HepG2 (cell line): ENCODE measurements around the gene SLC29A2. TPM values are rescaled to one million over a fixed set of nuclear protein-coding genes. Genes with fewer than 3 reads are reported as not detected.

Source experiments
- ATAC-seq: fragments of 200-7000 bp; cut with Tn5 transposase; 3 replicates; pipeline ENCODE4 v1.9.1; 2020; ENCODE audit warnings: mild to moderate bottlenecking, moderate library complexity
- BruUV-seq: library from RNA; stranded (reverse); fragments of 400-500 nt; replicated peaks from 2 replicates; lab custom pipeline; 2021; lab: Mats Ljungman, UMichigan
- CTCF ChIA-PET: fragments of 300-600 bp; formaldehyde crosslinking; extraction: SDS; loops from one replicate; lab custom pipeline; 2021; ENCODE audit warnings: low total read pairs, inconsistent platforms, low intra/inter-chr PET ratio; lab: Yijun Ruan, JAX
- POLR2A ChIA-PET: fragments of 350-600 bp; sonication (Branson Sonifier 250); formaldehyde crosslinking; loops from one replicate; lab custom pipeline; 2020; ENCODE audit warnings: antibody characterized with exemption, inconsistent platforms; lab: Yijun Ruan, JAX
- DNase-seq: peaks from one replicate; pipeline ENCODE4 v3.0.0-alpha.2; 2015; ENCODE audit warnings: low spot score
- FAIRE-seq: peaks from 3 replicates; lab custom pipeline; 2011; peaks lifted over from hg19 to GRCh38; lab: Jason Lieb, UNC
- H2AFZ ChIP-seq: one replicate; pipeline ENCODE4 v1.6.1; 2011; ENCODE audit warnings: low read length, inconsistent platforms
- H3K27ac ChIP-seq: fragments of 300-600 bp; 3 replicates; pipeline ENCODE4 v1.8.0; 2011; ENCODE audit warnings: mixed run types, mild to moderate bottlenecking, mixed read lengths, low read length, inconsistent platforms; ENCODE audit not compliant: insufficient read depth; ENCODE audit errors: extremely low read length
- H3K27me3 ChIP-seq, 2 experiments: fragments of 200-600 bp in 1 of 2; 2 replicates in 1 of 2; 3 replicates in 1 of 2; pipeline versions ENCODE4 v1.6.0 to v1.8.0; 2011; ENCODE audit warnings: low read length in 2 of 2, mild to moderate bottlenecking in 2 of 2, moderate library complexity in 2 of 2, inconsistent platforms in 1 of 2; ENCODE audit not compliant: insufficient read depth in 2 of 2, control insufficient read depth in 1 of 2
- H3K36me3 ChIP-seq, 2 experiments: fragments of 200-600 bp in 1 of 2; replicated peaks in 1 of 2; 2 replicates in 1 of 2; 3 replicates in 1 of 2; pipeline versions ENCODE4 v1.5.1 to v1.8.0; 2011; ENCODE audit warnings: low read length in 2 of 2, inconsistent platforms in 1 of 2; ENCODE audit not compliant: insufficient read depth in 2 of 2, control insufficient read depth in 1 of 2
- H3K4me1 ChIP-seq: 2 replicates; pipeline ENCODE4 v1.5.1; 2012; ENCODE audit warnings: low read length, inconsistent platforms; ENCODE audit not compliant: insufficient read depth
- H3K4me2 ChIP-seq: 2 replicates; pipeline ENCODE4 v1.6.0; 2011; ENCODE audit warnings: low read depth, low read length, inconsistent platforms
- H3K4me3 ChIP-seq, 3 experiments: fragments of 200-600 bp in 1 of 3; sonication (generic), shearing (Covaris generic) in 1 of 3; replicated peaks in 1 of 3; 2 replicates each; pipeline ENCODE4 v1.5.1; 2011 to 2016; ENCODE audit warnings: low read length in 3 of 3, inconsistent platforms in 2 of 3, low read depth in 2 of 3, mild to moderate bottlenecking in 2 of 3, control low read depth in 1 of 3, mixed read lengths in 1 of 3; ENCODE audit not compliant: insufficient read depth in 1 of 3
- H3K79me2 ChIP-seq: one replicate; pipeline ENCODE4 v1.6.1; 2011; ENCODE audit warnings: low read length, inconsistent platforms; ENCODE audit not compliant: insufficient read depth
- H3K9ac ChIP-seq: 2 replicates; pipeline ENCODE4 v1.6.0; 2011; ENCODE audit warnings: mild to moderate bottlenecking, low read depth, low read length, inconsistent platforms; ENCODE audit not compliant: insufficient read depth
- H3K9me3 ChIP-seq: 2 replicates; pipeline ENCODE4 v1.5.1; 2012; ENCODE audit warnings: mild to moderate bottlenecking, low read length
- H4K20me1 ChIP-seq: 2 replicates; pipeline ENCODE4 v1.6.0; 2011; ENCODE audit warnings: inconsistent platforms, mild to moderate bottlenecking, low read length, moderate library complexity; ENCODE audit not compliant: insufficient read depth
- CCDC6 ChIP-seq: sonication (generic); formaldehyde crosslinking; IDR thresholded peaks from 2 replicates; pipeline ENCODE4 v1.8.1; 2022; ENCODE audit warnings: mild to moderate bottlenecking, missing genetic modification reagents, moderate library complexity
- CHD4 ChIP-seq: fragments of 200-600 bp; sonication (generic); IDR thresholded peaks from 2 replicates; pipeline ENCODE4 v1.7.0; 2017; ENCODE audit warnings: mild to moderate bottlenecking, low read length, borderline replicate concordance
- HDAC1 ChIP-seq: sonication (generic); formaldehyde crosslinking; IDR thresholded peaks from 2 replicates; pipeline ENCODE4 v1.5.1; 2020; ENCODE audit warnings: mild to moderate bottlenecking, missing genetic modification reagents
- HNRNPLL ChIP-seq: fragments of 200-400 bp; formaldehyde crosslinking; IDR thresholded peaks from 2 replicates; pipeline ENCODE4 v1.6.1; 2017; ENCODE audit warnings: mild to moderate bottlenecking, low read depth, low read length; ENCODE audit not compliant: poor library complexity, severe bottlenecking
- KAT7 ChIP-seq: IDR thresholded peaks from 2 replicates; pipeline ENCODE4 v1.6.1; 2018; ENCODE audit warnings: borderline replicate concordance, missing compliant biosample characterization
- MIXL1 ChIP-seq: IDR thresholded peaks from 2 replicates; pipeline ENCODE4 v1.6.1; 2016
- MXD3 ChIP-seq: IDR thresholded peaks from 2 replicates; pipeline ENCODE4 v1.6.1; 2016; ENCODE audit warnings: mild to moderate bottlenecking, missing biosample characterization, missing genetic modification reagents
- PATZ1 ChIP-seq: sonication (generic); formaldehyde crosslinking; IDR thresholded peaks from 2 replicates; pipeline ENCODE4 v1.4.0; 2020; ENCODE audit warnings: missing genetic modification reagents
- PLSCR1 ChIP-seq: sonication (generic); formaldehyde crosslinking; IDR thresholded peaks from 2 replicates; pipeline ENCODE4 v1.5.0; 2020; ENCODE audit warnings: missing genetic modification reagents, mild to moderate bottlenecking, borderline replicate concordance
- RARA ChIP-seq: IDR thresholded peaks from 2 replicates; pipeline ENCODE4 v1.6.1; 2016; ENCODE audit warnings: missing genetic modification reagents, missing compliant biosample characterization
- RCOR2 ChIP-seq: IDR thresholded peaks from 2 replicates; pipeline ENCODE4 v1.6.1; 2016; ENCODE audit warnings: missing biosample characterization, missing genetic modification reagents
- SAP130 ChIP-seq: IDR thresholded peaks from 2 replicates; pipeline ENCODE4 v1.6.1; 2016; ENCODE audit warnings: low read depth
- ZSCAN31 ChIP-seq: sonication (generic); formaldehyde crosslinking; IDR thresholded peaks from 2 replicates; pipeline ENCODE4 v1.5.0; 2020; ENCODE audit warnings: low read depth, mild to moderate bottlenecking, missing genetic modification reagents
- WGBS: methylation state at CpG from one replicate; pipeline ENCODE4 v1.1.6; 2017; ENCODE audit warnings: low lambda C conversion rate; 5-methylcytosine and 5-hydroxymethylcytosine counted together
- in situ Hi-C: cut with HindIII; loops from 2 replicates; pipeline ENCODE4 v1.10.0; 2017; ENCODE audit warnings: low pct_unique_long_range_greater_than_20kb; ENCODE audit not compliant: extremely low pct_ligation_motif_present
- intact Hi-C: fragments of 100-400 bp; cut with micrococcal nuclease; formaldehyde crosslinking; loops from one replicate; pipeline ENCODE4 v1.10.0; 2022; ENCODE audit not compliant: unreplicated experiment
- polyA plus RNA-seq, 8 experiments: library from polyadenylated mRNA; depleted of rRNA in 3 of 8; stranded (reverse) in 7 of 8; unstranded in 1 of 8; fragments of >200 nt; fragmentation: Illumina TruSeq in 4 of 8; extraction: Trizol in 4 of 8; gene quantifications; 2 replicates each; pipeline versions ENCODE4 v1.2.1 to v1.2.3, GENCODE V29; 2011 to 2016; ENCODE audit warnings: low read depth in 4 of 8, missing spikeins in 1 of 8, mixed read lengths in 1 of 8; ENCODE audit not compliant: insufficient read depth in 1 of 8
- total RNA-seq, 5 experiments: library from RNA; depleted of rRNA; stranded (reverse); fragments of >200 nt; fragmentation: Illumina TruSeq; extraction: Trizol; gene quantifications; 2 replicates each; pipeline ENCODE4 v1.2.3, GENCODE V29; 2016; ENCODE audit warnings: low read depth in 1 of 5
- TF ChIP-seq, protein P1 (sequence below): IDR thresholded peaks from 2 replicates; pipeline ENCODE4 v1.6.1; 2016; ENCODE audit warnings: control low read depth
- TF ChIP-seq, protein P2 (sequence below), 2 experiments: sonication (generic) in 1 of 2; formaldehyde crosslinking in 1 of 2; IDR thresholded peaks; 2 replicates each; pipeline versions ENCODE4 v1.5.1 to v1.6.1; 2011 to 2020; ENCODE audit warnings: borderline replicate concordance in 1 of 2, low read depth in 1 of 2, low read length in 1 of 2, mild to moderate bottlenecking in 1 of 2, missing genetic modification reagents in 1 of 2, moderate library complexity in 1 of 2

SLC29A2 gene
- total and polyA plus RNA-seq, 2 of the 13 experiments (the other 11 are each of a cell fraction or from before 2014, with no cell fraction given), result 0.63 to 0.66 TPM

GRCh38 chr11:66336234-66337102, 35.1 kb downstream of the SLC29A2 start, which contains the start of gene RIN1:
Gene RIN1, minus strand, starts transcription at chr11:66336434. Its CDS starts 32 bp downstream, at chr11:66336402.
- Histone ChIP-seq H3K79me2 (no peaks in the 10 kb centered on the region), H3K27ac (peak within 1 kb of the TSS; percentile 63), H3K4me3 (peak within 1 kb of the TSS; percentile 64 to 79 (median 70)), H3K9me3 (no peaks in the 10 kb centered on the region), H4K20me1 (no peaks in the 10 kb centered on the region), H3K9ac (peak within 1 kb of the TSS; percentile 67), H3K4me2 (peak within 1 kb of the TSS; percentile 87), H3K27me3 (no peaks in the 10 kb centered on the region), H3K36me3 (peaks cover 12 to 21% of the 10 kb centered on the region in 2 experiments; a peak in 4 of 5 replicates), H3K4me1 (peaks cover 19% of the 10 kb centered on the region), H2AFZ (no peak within 1 kb of the TSS)
- peak; percentile 91 for ATAC-seq
- ChIA-PET POLR2A (interaction anchor here (0.7 to 3.6 kb wide), 12 partner anchors 8 to 103 kb away, joined by 4 to 59 read pairs (median 5); partner anchors contain the start of genes B4GAT1, BRMS1, CD248 and SLC29A2), CTCF (interaction anchor here (0.6 to 2.1 kb wide), 5 partner anchors 8 to 114 kb away, joined by 3 to 32 read pairs (median 4); no protein-coding TSS in a partner anchor)
- intact Hi-C loops, result loop anchor here (1.0 kb wide), 1 partner anchor 24 kb away; no protein-coding TSS in a partner anchor
- 25% methylated on average over 11 of the region's 22 CpGs for WGBS
- in situ Hi-C loops, result no loop called here
- BruUV-seq, result no TSS peak
- DNase-seq, result peak; percentile 89
- peak; percentile 96 for FAIRE-seq
- TF ChIP-seq CCDC6 (CRISPR knock-in tag) (0 out of 2 replicates have a peak, but pooled peaks have one; percentile 48), HDAC1 (CRISPR knock-in tag) (peak; percentile 98), ZSCAN31 (CRISPR knock-in tag) (peak; percentile 78), CHD4 (peak; percentile 61; the same call in 1 of the 2 replicates), RCOR2 (peak; percentile 87), RARA (CRISPR knock-in tag) (peak; percentile 61), HNRNPLL (no peak), MXD3 (CRISPR knock-in tag) (peak; percentile 56), PLSCR1 (CRISPR knock-in tag) (no peak), SAP130 (CRISPR knock-in tag) (peak; percentile 95), KAT7 (CRISPR knock-in tag) (peak; percentile 52; the same call in 1 of the 2 replicates), PATZ1 (CRISPR knock-in tag) (peak; percentile 99), MIXL1 (CRISPR knock-in tag) (peak; percentile 82)
- TF ChIP-seq, protein P1, sequence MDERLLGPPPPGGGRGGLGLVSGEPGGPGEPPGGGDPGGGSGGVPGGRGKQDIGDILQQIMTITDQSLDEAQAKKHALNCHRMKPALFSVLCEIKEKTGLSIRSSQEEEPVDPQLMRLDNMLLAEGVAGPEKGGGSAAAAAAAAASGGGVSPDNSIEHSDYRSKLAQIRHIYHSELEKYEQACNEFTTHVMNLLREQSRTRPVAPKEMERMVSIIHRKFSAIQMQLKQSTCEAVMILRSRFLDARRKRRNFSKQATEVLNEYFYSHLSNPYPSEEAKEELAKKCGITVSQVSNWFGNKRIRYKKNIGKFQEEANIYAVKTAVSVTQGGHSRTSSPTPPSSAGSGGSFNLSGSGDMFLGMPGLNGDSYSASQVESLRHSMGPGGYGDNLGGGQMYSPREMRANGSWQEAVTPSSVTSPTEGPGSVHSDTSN (CRISPR knock-in tag), result no peak
- TF ChIP-seq, protein P2, sequence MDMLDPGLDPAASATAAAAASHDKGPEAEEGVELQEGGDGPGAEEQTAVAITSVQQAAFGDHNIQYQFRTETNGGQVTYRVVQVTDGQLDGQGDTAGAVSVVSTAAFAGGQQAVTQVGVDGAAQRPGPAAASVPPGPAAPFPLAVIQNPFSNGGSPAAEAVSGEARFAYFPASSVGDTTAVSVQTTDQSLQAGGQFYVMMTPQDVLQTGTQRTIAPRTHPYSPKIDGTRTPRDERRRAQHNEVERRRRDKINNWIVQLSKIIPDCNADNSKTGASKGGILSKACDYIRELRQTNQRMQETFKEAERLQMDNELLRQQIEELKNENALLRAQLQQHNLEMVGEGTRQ (IDR thresholded peaks at IDR 0.05; ENCODE audit: low read depth, low read length), result 0 out of 2 replicates have a peak, but pooled peaks have one; percentile 20
- TF ChIP-seq, protein P2 (CRISPR knock-in tag; IDR thresholded peaks at IDR 0.05; ENCODE audit: borderline replicate concordance), result no peak
